HG03108 (cell line): ENCODE measurements around the gene FAM81A.
A peak's percentile ranks its signal among the peaks of the same experiment; 100 is the strongest.

Experiments
- ATAC-seq: cut with Tn5 transposase; IDR thresholded peaks from one replicate; pipeline ENCODE4 v1.9.1; 2021; ENCODE audit warnings: moderate library complexity; ENCODE audit not compliant: unreplicated experiment

FAM81A gene

DNA sequence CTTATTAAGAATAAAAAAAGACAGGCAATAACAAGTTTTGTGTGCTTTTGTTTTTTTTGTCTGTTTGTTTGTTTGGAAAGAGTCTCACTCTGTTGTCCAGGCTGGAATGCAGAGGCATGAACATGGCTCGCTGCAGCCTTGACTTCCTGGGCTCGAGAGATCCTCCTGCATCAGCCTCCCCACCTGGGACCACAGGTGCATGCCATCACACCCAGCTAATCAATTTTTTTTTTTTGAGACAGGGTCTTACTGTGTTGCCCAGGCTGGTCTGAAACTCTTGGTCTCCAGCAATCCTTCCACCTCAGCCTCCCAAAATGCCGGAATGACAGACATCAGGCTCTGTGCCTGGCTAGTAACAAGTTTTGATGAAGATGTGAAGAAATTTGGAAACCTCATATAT lies 100.5 kb downstream of the FAM81A start:
- no peak for ATAC-seq

DNA sequence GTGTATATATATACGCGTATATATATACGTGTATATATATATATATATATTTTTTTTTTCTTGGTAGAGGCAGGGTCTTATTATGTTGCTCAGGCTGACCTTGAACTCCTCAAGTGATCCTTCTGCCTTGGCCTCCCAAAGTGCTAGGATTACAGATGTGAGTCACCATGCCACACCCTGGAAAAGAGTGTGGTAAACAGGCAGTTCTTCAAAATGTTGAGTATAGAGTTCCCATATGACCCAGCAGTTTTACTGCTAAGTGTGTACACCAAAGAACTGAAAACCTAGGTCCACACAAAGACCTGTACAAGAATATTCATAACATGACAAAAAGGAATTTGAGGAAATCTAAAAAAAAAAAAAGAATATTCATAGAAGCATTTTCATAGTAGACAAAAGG lies 101.8 kb downstream of the FAM81A start:
- no peak for ATAC-seq

DNA sequence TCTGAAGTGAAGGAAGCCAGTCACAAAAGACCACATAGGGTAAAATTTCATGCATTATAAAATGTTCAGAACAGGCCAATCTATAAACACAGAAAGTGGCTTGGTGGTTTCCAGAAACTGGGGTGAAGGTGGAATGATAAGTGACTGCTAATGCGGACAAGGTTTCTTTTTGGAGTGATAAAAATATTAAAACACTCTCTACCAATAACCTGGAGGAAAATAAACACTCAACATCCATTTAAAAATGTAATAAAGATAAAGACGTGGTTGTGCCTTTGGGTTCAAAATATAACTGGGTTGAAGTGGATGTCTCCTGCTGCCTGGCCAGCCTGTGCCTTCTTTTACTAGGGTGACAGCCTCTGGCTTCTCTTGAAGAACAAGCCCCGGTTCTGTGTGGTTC lies 102.7 kb downstream of the FAM81A start:
- no peak for ATAC-seq

DNA sequence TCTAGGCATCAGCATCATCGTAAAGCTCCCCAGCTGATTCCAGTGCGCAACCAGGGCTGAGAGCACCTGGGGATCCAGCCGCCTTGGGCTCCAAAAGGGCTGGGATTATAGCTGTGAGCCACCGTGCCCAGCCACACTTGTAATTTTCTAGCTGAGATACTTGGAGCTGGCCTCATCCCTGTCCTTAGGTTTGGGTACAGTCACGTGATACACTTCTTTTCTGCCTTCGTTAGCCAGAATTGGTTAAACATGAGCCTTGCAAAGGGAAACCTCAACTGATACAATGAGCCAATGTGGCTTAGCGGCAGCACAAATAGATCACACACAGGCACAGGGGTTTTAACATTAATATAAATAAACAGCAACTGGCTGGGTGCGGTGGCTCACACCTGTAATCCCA lies 103.8 kb downstream of the FAM81A start:
- ATAC-seq: no peak

DNA sequence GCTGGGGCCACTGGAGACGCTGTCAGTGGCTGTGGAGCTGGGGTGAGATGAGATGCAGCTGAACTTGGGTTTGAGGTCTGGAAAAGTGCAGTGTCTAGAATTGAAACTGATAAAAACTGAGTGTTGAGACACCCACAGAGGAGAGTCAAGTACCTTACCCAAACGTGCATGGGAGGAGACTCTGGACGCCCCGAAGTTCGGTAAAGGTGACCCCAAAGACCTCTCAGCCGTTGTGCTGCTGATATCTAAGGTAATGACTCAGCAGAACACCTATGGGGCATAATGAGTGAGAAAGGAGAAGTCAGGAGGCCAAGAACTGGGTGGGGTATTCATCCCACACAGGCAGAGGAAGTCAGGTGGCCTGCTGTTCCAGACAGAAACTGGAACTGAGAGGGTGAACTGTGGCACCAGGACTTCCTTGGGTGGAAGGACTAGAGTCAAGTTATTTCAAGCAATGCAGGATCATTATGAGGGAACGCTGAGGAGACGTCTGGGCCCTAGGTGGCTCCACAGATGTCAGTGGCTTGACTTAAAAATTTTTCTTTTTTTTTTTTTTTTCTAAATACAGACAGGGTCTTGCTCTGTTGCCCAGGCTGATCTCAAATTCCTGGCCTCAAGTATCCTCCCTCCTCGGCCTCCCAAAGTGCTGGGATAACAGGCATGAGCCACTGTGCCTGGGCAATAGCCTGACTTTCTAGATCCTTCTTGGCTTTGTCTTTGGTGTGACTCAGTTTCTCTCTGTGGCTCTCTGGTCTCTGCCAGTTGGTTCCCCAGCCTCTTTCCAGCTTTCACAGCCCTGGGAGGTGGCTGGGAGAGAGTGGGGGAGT lies 105.9 kb downstream of the FAM81A start:
- peak; percentile 85 for ATAC-seq

DNA sequence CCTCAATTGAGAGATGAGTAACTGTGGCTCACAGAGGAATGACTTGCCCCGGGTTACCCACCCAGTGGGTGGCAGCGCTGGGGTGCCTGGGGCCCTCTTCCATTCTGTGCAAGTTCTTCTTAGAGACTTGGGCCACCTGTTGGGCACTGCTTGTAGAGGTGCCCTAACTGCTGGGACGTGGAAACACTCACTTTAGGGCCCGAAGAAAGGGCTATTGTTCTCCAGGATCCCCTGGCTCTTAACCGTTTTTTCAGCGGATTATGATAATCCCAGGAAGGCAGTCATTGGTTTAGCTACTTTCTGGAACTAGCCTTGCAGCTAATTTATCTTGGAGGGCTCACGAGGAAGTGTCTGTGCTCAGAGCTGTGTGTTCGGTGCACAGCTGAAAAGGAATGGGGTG lies 107.6 kb downstream of the FAM81A start:
- ATAC-seq: no peak

DNA sequence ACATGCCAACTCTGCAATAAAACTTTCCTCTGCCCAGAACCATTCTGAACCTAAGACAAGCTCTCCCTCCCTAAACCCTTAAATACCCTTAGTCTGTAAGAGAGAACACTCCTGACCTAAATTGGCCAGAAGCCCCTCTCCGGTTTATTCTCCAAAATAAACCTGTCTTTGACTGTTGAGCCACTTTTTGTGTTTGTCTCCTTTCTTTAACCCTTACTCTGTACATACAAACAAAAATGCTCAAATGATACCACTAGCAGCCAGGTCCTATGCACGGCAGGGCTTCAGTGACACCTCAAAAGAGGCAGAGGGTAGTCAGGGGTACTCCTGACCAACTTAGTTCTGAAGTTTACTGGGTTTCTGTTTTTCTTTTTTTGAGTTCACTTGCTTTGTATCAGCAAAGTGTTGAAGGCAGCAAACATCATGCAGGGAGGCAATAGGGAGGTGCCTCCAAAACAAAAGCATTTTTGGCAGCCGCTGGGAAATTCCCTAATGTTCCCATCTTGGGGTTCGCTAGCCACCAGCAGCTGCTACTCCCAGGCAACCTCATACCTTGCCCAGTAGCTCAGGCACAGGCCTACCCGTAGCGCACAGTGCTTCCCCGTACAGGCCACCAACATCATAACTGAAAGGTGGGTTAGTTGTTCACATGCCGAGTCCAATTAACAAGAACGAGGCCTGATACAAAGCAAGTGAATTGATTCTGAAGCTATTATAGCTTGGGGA lies 110.7 kb downstream of the FAM81A start:
- no peak for ATAC-seq

DNA sequence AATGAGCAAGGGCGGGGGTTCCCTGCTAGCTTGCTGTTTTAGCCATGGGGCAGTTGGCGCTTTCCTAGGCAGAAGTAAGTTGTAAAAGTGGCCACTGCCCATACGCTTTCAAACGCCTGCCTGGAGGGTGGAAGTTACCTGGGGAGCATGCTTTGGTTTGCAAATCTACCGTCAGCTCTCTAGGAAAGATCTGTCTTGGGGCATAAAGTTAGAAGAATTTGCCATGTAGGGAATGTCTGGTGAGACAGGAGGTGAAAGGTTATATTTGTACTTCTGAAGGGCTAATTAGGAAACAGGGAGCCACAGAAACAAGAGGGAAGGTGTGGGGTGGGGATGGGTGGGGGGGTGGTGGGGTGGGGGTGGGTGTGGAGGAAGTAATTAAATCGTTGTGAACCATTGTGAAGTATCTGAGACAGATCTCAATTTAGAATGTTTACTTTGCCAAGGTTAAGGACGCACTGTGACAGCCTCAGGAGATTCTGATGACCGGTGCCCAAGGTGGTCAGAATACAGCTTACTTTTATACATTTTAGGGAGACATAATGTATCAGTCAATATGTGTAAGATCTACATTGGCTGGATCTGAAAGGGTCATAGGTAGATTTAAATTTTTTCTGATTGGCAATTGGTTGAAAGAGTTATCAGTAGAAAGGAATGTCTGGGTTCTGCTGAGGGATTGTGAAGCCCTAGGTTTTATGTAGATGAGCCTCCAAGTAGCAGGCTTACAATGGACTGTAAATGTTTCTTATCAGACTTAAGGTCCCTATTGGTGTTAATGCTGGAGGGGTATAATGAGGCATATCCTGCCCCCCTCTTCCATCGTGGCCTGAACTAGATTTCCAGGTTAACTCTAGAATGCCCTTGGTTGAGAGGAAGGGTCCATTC lies 111.6 kb downstream of the FAM81A start:
- no peak for ATAC-seq

DNA sequence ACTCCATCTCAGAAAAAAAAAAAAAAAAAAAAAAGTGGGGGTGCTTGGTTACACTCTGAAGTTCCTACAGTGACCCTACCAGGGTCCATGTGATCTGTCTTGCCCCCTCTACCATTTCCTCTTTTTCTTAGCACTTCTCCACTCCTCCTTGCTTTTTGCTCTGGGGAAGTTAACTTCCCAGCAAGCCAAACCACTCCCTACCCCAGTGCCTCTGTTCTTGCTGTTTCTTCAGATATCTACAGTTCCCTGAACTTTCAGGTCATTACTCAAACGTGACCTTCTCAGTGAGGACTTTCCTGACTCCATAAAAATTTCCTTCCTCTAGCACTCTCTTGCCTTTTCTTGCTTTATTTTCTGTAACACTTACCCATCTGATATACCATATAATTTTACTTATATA lies 112.5 kb downstream of the FAM81A start:
- no peak for ATAC-seq

DNA sequence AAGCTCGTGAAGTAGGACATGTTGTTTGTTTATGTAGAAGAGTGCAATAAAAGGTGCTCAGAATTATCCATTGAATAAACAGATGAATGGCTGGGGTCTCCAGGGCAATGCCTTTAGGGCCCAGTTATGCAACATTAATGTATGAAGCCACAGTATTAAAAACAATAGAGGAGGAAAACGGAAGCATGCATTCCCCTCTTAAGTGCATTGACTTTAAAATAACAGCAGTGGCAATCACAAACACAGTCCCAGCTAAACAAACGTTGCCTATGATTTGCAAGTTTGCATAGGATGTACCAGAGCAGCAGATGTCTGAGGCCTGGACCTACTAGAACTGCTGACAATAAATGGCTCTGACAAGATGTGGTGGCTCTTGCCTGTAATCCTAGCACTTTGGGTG lies 113.0 kb downstream of the FAM81A start:
- ATAC-seq: no peak

DNA sequence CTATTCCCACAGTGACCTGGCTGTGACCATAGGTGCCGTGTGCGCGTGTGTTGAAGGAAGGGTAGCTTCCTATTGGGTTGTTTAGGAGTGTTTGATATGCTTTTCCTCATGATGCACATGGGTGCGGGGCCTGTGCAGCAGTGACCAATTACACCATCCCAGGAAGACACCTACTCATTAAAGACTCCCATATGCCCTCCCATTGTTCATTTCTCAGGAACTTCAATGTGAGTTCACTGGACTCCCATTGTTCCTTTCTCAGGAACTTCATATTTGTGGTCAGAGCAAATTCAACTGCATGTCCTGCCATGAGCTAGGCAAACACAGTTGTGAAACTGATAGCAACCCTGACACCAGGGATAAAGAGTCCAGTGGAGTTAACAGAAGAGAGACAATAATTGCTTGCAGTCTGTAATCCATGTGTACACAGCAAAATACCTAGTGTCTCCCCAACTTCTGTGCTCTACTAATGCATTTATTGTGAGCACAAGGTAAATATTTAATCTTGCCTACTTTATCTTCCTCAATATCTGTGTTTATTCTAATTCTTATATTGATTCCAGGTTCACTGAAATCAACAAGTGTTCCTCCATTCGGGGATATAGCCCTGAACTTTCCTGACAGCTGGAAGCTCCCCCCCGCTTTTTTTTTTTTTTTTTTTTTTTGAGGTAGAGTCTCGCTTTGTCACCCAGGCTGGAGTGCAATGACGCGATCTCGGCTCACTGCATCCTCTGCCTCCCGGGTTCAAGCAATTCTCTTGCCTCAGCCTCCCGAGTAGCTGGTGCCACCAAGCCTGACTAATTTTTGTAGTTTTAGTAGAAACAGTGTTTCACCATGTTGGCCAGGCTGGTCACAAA lies 116.1 kb downstream of the FAM81A start:
- ATAC-seq: no peak

DNA sequence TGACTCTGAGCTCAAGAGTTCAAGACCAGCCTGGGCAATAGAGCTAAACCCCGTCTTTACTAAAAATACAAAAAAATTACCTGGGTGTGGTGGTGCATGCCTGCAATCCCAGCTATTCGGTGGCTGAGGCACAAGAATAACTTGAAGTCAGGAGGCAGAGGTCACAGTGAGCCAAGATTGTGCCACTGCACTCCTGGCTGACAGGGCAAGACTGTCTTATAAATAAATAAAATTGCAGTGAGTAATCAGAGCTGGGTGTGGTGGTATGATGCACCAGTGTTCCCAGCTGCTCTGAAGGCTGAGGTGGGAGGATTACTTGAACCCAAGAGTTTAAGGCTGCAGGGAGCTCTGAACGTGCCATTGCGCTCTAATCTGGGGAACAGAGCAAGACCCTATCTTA lies 117.7 kb downstream of the FAM81A start:
- no peak for ATAC-seq

DNA sequence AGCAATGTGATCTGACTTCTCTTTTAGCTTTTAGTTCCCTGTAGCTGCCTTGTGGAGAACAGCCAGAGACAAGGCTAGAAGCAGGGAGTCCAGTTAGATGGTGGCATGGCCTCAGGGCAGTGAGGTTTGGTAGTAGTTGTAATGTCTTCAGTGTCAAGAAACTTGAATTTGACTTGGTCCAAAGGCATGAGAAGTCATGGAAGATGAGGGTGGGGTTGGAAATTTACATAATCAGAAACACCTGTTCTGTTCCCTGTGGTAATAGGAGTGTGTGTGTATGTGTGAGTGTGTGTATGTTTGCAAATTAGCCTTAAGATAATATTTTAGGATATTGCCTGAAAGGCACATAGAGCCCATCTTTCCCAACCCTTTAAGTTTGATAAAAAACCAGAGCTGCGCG lies 118.4 kb downstream of the FAM81A start:
- ATAC-seq: no peak

DNA sequence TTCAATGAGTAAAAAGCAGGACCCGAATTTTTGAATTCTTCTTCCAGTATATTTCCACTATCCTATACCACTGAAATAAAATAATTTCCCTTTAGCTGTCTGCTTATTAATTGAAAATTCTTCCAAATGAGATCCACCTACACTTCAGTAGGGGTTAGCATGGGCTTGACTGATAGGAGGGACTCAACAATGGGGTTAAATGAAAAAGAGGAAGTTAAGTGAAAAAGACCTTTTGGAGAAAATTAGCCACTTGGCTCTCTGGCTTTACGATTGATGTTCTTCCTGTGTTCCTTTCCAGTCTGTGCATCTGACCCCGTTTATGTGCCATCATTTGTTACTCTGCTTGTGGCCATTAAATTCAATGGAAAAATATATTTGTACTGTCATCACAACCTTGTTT lies 119.6 kb downstream of the FAM81A start:
- no peak for ATAC-seq

DNA sequence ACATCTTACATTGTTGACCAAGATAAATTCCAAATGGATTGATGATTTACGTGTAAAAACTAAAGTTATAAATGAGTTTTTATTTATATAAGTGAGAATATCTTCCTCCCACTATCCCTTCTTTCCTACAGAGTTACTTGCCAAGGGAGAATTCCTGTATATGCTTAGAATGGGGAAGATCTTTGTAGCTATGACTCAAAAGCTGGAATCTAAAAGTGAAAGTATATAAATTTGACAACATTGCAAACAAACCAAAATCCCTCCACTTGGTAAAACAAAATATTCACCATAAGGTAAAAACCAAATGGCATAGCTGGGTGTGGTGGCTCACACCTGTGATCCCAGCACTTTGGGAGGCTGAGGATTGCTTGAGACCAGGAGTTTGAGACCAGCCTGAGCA lies 120.9 kb downstream of the FAM81A start:
- no peak for ATAC-seq

DNA sequence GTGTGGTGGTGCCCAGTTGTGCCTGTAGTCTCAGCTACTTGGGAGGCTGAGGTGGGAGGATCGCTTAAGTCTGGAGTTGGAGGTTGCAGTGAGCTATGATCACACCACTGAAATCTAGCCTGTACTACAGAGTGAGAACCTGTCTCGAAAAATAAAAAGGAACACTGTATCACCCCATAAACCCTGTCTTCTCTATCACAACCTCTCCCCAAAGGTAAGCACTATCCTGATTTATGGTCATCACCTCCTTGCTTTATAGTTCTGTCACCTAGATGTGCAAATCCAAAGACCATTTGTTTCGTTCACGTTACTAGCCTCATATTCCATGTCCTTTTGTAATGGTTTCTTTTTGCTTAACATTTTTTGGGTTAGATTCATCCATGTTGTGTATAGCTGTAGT lies 123.6 kb downstream of the FAM81A start:
- no peak for ATAC-seq

DNA sequence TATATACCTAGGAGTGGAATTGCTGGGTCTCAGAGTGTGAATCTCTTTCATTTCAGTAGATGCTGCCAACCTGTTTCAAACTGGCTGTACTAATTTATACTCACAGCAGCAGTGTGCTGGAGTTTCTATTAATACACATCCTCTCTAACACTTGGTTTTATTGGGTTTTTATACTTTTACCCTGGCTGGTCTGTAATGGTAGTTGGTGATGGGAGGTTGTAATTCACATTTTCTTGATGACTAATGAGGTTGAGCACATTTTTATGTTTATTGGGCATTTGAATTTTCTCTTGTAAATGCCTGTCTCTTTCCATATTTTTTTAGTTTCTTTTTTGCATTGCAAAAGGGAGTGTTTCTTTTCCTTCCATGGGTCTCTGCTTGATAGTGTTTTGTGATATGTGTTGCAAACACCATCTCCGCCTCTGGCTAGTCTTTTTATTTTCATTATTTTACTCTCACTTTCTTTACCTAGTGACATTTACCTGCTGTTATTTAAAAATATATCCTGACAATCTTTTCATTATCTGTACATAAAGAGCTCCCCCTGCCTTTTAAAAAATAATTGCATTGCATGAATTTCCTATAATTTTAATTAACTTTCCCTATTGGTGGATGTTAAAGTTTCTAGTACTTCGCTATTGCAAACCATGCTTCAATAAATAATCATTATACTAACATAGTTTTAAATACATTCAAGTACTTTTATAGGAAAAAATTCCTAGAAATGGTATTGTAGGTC lies 124.6 kb downstream of the FAM81A start:
- ATAC-seq: no peak

DNA sequence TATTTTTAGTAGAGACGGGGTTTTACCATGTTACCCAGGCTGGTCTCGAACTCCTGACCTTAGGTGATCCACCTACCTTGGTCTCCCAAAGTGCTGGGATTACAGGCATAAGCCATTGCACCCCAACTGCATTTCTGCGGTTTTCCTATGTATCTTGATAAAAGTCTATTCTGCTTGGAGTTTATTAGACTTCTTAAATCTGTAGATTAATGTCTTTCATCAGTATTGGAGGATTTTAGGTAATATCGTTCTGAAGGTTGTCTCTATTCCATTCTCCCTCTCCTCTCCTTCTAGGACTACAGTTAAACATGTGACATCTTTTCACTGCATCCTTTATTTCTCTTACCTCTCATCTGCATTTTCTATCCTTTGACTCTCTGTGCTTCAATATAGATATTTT lies 127.3 kb downstream of the FAM81A start:
- no peak for ATAC-seq

DNA sequence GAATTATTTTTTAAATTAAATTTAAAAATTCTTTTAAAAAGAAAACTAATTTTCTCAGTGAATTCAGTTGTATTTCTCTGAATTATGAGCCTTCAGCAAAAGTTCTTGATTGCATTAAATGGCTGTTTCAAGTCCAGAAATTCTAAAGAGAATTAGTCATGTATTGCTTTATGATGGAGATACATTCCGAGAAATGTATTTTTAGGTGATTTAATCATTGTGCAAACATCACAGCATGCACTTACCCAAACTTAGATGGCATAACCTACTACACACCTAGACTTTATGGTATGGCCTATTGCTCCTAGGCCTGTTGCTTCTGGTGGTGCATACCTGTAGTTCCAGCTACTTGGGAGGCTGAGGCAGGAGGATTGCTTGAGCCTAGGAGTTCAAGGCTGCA lies 129.3 kb downstream of the FAM81A start:
- ATAC-seq: no peak

DNA sequence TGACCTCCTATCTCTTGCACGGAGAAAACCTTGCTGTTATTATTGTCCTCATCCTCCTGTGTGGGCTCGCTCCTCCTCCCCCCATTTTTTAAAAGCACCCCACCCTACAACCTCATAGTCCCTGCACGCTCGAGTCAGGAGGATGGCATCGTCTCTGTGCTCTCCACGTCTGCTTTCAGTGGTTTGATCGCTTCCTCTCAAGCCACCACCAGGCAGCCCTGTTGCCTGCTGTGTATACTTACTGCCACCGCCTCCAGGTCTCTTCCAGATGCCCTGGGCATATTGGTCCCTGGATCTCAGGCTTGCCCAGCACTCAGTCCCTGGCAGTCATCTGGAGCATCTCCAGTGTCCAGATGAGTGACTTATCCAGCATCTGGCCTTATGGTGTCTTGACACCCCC lies 131.5 kb downstream of the FAM81A start:
- ATAC-seq: no peak
